Keratinocyte (primary cell): ENCODE measurements around the gene SPACA7. TPM values are rescaled to one million over a fixed set of nuclear protein-coding genes. Genes with fewer than 3 reads are reported as not detected.

Source experiments
- DNase-seq: peaks from one replicate; pipeline ENCODE4 v3.0.0-alpha.2; 2011; ENCODE audit warnings: low read depth, missing footprints, low spot score
- FAIRE-seq: peaks from 2 replicates; lab custom pipeline; 2011; peaks lifted over from hg19 to GRCh38; lab: Jason Lieb, UNC
- H2AFZ ChIP-seq: 2 replicates; pipeline ENCODE4 v1.6.0; 2012; ENCODE audit warnings: low read length, control low read depth, inconsistent platforms; ENCODE audit not compliant: control insufficient read depth
- H3K27ac ChIP-seq: 2 replicates; pipeline ENCODE4 v1.5.1; 2011; ENCODE audit warnings: low read length; ENCODE audit not compliant: control insufficient read depth, insufficient read depth
- H3K27me3 ChIP-seq: 3 replicates; pipeline ENCODE4 v1.6.0; 2011; ENCODE audit warnings: low read length; ENCODE audit not compliant: control insufficient read depth, insufficient read depth; ENCODE audit errors: extremely low read depth
- H3K36me3 ChIP-seq, 2 experiments: 2 replicates in 1 of 2; 3 replicates in 1 of 2; pipeline ENCODE4 v1.5.1; 2011; ENCODE audit warnings: low read length in 2 of 2, mild to moderate bottlenecking in 1 of 2; ENCODE audit not compliant: control insufficient read depth in 2 of 2, insufficient read depth in 2 of 2; ENCODE audit errors: extremely low read depth in 1 of 2
- H3K4me1 ChIP-seq: 3 replicates; pipeline ENCODE4 v1.5.1; 2011; ENCODE audit warnings: low read length; ENCODE audit not compliant: control insufficient read depth, insufficient read depth; ENCODE audit errors: extremely low read depth
- H3K4me2 ChIP-seq: 3 replicates; pipeline ENCODE4 v1.6.0; 2011; ENCODE audit warnings: low read depth, low read length; ENCODE audit not compliant: control insufficient read depth, insufficient read depth; ENCODE audit errors: extremely low read depth
- H3K4me3 ChIP-seq, 3 experiments: fragments of 200-600 bp in 1 of 3; sonication (generic) in 1 of 3; 2 replicates in 2 of 3; 3 replicates in 1 of 3; pipeline ENCODE4 v1.5.1; 2011 to 2016; ENCODE audit warnings: low read length in 3 of 3, mild to moderate bottlenecking in 3 of 3, control low read depth in 2 of 3, inconsistent platforms in 1 of 3, low read depth in 1 of 3, mixed read lengths in 1 of 3, mixed run types in 1 of 3, moderate library complexity in 1 of 3; ENCODE audit not compliant: control insufficient read depth in 2 of 3, insufficient read depth in 2 of 3; ENCODE audit errors: extremely low read depth in 1 of 3
- H3K79me2 ChIP-seq: 2 replicates; pipeline ENCODE4 v1.6.0; 2012; ENCODE audit warnings: low read length; ENCODE audit not compliant: control insufficient read depth, insufficient read depth
- H3K9ac ChIP-seq: 3 replicates; pipeline ENCODE4 v1.6.0; 2011; ENCODE audit warnings: low read length; ENCODE audit not compliant: control insufficient read depth, insufficient read depth; ENCODE audit errors: extremely low read depth
- H3K9me1 ChIP-seq: 3 replicates; pipeline ENCODE4 v1.6.0; 2011; ENCODE audit warnings: low read length; ENCODE audit not compliant: control insufficient read depth, insufficient read depth; ENCODE audit errors: extremely low read depth
- H3K9me3 ChIP-seq: 2 replicates; pipeline ENCODE4 v1.5.1; 2012; ENCODE audit warnings: low read depth, low read length; ENCODE audit not compliant: control insufficient read depth
- H4K20me1 ChIP-seq: 3 replicates; pipeline ENCODE4 v1.6.0; 2011; ENCODE audit warnings: low read length; ENCODE audit not compliant: control insufficient read depth, insufficient read depth; ENCODE audit errors: extremely low read depth
- EZH2 ChIP-seq: IDR thresholded peaks from one replicate; pipeline ENCODE4 v1.6.1; 2012; ENCODE audit warnings: inconsistent platforms, mild to moderate bottlenecking, low read length, moderate library complexity
- dilution Hi-C: fragments of 300-500 bp; cut with MboI; formaldehyde crosslinking; loops from one replicate; pipeline ENCODE4 v1.7.0; 2020; ENCODE audit warnings: low sequenced_read_pairs; ENCODE audit not compliant: extremely low pct_ligation_motif_present
- polyA plus RNA-seq, 5 experiments: library from polyadenylated mRNA; depleted of rRNA in 3 of 5; stranded (reverse) in 3 of 5; stranded (forward) in 1 of 5; unstranded in 1 of 5; fragments of >200 nt; gene quantifications; 1 replicate in 1 of 5; 2 replicates in 3 of 5; 3 replicates in 1 of 5; pipeline versions ENCODE4 v1.2.1 to v1.2.3, GENCODE V29; 2011 to 2012; ENCODE audit warnings: missing spikeins in 2 of 5, low read depth in 1 of 5, low replicate concordance in 1 of 5
- TF ChIP-seq, protein P1 (sequence below), 3 experiments: IDR thresholded peaks in 1 of 3; conservative IDR thresholded peaks in 1 of 3; optimal IDR thresholded peaks in 1 of 3; 2 replicates in 2 of 3; 3 replicates in 1 of 3; pipeline versions ENCODE3 to v1.5.1; 2011; ENCODE audit warnings: low read length in 3 of 3, mild to moderate bottlenecking in 3 of 3, moderate library complexity in 2 of 3, control low read depth in 1 of 3, inconsistent platforms in 1 of 3; ENCODE audit not compliant: insufficient read depth in 2 of 3; ENCODE audit errors: extremely low read depth in 1 of 3

Gene SPACA7
- polyA plus RNA-seq, 1 donor (not counting 4 experiments of a cell fraction or from before 2014, with no cell fraction given), result not detected

GRCh38 chr13:112350300-112350699 lies 25.9 kb upstream of the SPACA7 start:
- Histone ChIP-seq H3K9ac (no peak overlapping the region), H3K9me3 (peaks cover 4% of the 10 kb centered on the region), H3K4me1 (no peaks in the 10 kb centered on the region), H3K27ac (no peak overlapping the region), H3K36me3 (no peaks in the 10 kb centered on the region), H3K4me3 (no peak overlapping the region), H4K20me1 (no peaks in the 10 kb centered on the region), H3K9me1 (no peaks in the 10 kb centered on the region), H3K4me2 (no peak overlapping the region), H3K79me2 (no peaks in the 10 kb centered on the region), H3K27me3 (no peaks in the 10 kb centered on the region), H2AFZ (no peak overlapping the region)
- no peak for TF ChIP-seq EZH2
- TF ChIP-seq, protein P1, sequence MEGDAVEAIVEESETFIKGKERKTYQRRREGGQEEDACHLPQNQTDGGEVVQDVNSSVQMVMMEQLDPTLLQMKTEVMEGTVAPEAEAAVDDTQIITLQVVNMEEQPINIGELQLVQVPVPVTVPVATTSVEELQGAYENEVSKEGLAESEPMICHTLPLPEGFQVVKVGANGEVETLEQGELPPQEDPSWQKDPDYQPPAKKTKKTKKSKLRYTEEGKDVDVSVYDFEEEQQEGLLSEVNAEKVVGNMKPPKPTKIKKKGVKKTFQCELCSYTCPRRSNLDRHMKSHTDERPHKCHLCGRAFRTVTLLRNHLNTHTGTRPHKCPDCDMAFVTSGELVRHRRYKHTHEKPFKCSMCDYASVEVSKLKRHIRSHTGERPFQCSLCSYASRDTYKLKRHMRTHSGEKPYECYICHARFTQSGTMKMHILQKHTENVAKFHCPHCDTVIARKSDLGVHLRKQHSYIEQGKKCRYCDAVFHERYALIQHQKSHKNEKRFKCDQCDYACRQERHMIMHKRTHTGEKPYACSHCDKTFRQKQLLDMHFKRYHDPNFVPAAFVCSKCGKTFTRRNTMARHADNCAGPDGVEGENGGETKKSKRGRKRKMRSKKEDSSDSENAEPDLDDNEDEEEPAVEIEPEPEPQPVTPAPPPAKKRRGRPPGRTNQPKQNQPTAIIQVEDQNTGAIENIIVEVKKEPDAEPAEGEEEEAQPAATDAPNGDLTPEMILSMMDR (optimal IDR thresholded peaks at IDR 0.05 in 1 of 3, IDR thresholded peaks at IDR 0.05 in 1 of 3, conservative IDR thresholded peaks at IDR 0.05 in 1 of 3; ENCODE audit: extremely low read depth in 1 of 3, insufficient read depth in 2 of 3, low read length in 3 of 3), result no peak
- FAIRE-seq, result no peak
- dilution Hi-C loops, result no loop called here
- no peak for DNase-seq

DNA sequence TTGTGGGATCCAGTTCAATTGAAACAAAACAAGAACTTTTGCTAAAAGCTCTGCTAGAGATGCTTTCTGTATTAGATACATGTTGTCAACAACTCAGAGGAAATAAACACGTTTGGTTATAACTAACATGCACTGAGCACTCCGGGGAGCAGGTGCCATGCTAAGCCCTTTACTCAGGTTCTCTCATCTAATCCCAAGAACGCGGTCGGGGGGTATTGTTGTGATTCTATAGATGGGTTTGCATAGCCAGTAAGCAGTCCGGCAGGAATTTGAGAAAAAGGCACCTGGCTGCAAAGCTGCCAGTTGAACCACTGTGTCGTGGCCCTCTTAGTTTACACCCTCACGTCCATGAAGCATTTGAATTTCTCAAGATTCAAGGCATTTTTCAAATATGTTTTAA lies 24.3 kb upstream of the SPACA7 start:
- Histone ChIP-seq H3K27me3 (no peaks in the 10 kb centered on the region), H3K36me3 (no peaks in the 10 kb centered on the region), H3K4me3 (no peak overlapping the region), H3K9ac (no peak overlapping the region), H3K4me2 (no peak overlapping the region), H3K79me2 (no peaks in the 10 kb centered on the region), H4K20me1 (no peaks in the 10 kb centered on the region), H2AFZ (no peak overlapping the region), H3K27ac (no peak overlapping the region), H3K4me1 (no peaks in the 10 kb centered on the region), H3K9me3 (peaks cover 4% of the 10 kb centered on the region), H3K9me1 (no peaks in the 10 kb centered on the region)
- DNase-seq (no peak), FAIRE-seq (no peak)
- dilution Hi-C loops, result no loop called here
- TF ChIP-seq, protein P1 (optimal IDR thresholded peaks at IDR 0.05 in 1 of 3, IDR thresholded peaks at IDR 0.05 in 1 of 3, conservative IDR thresholded peaks at IDR 0.05 in 1 of 3; ENCODE audit: extremely low read depth in 1 of 3, insufficient read depth in 2 of 3, low read length in 3 of 3), result no peak
